IgD-negative memory B cell (primary cell): ENCODE data around the gene UMODL1. TPM values are rescaled to one million over a fixed set of nuclear protein-coding genes. Genes with fewer than 3 reads are reported as not detected.
A peak's percentile ranks its signal among the peaks of the same experiment; 100 is the strongest.

Experiments
- H3K27ac Mint-ChIP-seq, 3 donors: one replicate each; pipeline ENCODE4 v1.8.0; 2020 to 2022; ENCODE audit warnings: mild to moderate bottlenecking in 3 of 3, mixed read lengths in 3 of 3, moderate library complexity in 1 of 3
- H3K27me3 Mint-ChIP-seq: one replicate; pipeline ENCODE4 v1.8.0; 2021; ENCODE audit warnings: mixed read lengths
- H3K36me3 Mint-ChIP-seq: one replicate; pipeline ENCODE4 v1.8.0; 2020; ENCODE audit warnings: mild to moderate bottlenecking, mixed read lengths
- H3K4me1 Mint-ChIP-seq, 3 donors: one replicate each; pipeline ENCODE4 v1.8.0; 2020 to 2022; ENCODE audit warnings: mixed read lengths in 3 of 3, mild to moderate bottlenecking in 1 of 3
- H3K4me3 Mint-ChIP-seq, 4 donors: one replicate each; pipeline ENCODE4 v1.8.0; 2020 to 2022; ENCODE audit warnings: mild to moderate bottlenecking in 4 of 4, mixed read lengths in 4 of 4, moderate library complexity in 3 of 4
- H3K9me3 Mint-ChIP-seq, 3 donors: one replicate each; pipeline ENCODE4 v1.8.0; 2020 to 2021; ENCODE audit warnings: mixed read lengths in 3 of 3, mild to moderate bottlenecking in 1 of 3
- polyA plus RNA-seq: library from polyadenylated mRNA; unstranded; fragments of 300-500 nt; fragmentation: Illumina TruSeq; gene quantifications from one replicate; pipeline ENCODE4 v1.2.3, GENCODE V29; 2021

Gene UMODL1
- polyA plus RNA-seq, 1 donor from 2014 or later: 0.05 TPM

DNA sequence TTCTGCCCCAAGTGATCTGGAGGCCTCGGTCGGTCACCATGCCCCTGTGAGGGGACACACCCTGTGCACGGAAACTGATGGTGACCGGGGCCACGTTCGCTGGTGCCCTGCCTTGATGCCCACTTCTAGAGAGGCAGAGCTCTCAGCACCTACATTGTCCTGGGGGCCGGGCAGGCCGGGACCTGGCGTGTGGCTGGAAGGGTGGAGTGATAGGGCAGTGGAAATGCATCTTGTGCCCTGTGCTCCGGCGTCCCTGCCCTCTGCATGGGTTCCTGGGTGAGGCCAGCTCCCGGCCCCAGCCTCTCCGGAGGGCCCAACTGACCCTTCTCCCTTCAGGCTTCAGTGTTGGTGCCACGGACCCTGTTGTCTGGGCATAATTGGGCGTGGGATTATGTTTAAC lies 11.0 kb upstream of the UMODL1 start:
- H3K4me1 Mint-ChIP-seq: peaks cover 41 to 64% (median 56%) of the 10 kb centered on the region in 3 donors
- H3K9me3 Mint-ChIP-seq: peaks cover 0 to 4% (median 0%) of the 10 kb centered on the region in 3 donors
- H3K4me3 Mint-ChIP-seq: peak overlapping the region in 1 of 4 donors; percentile 91
- H3K27me3 Mint-ChIP-seq: no peaks in the 10 kb centered on the region
- peak overlapping the region in 1 of 3 donors; percentile 92 for H3K27ac Mint-ChIP-seq
- no peaks in the 10 kb centered on the region for H3K36me3 Mint-ChIP-seq

DNA sequence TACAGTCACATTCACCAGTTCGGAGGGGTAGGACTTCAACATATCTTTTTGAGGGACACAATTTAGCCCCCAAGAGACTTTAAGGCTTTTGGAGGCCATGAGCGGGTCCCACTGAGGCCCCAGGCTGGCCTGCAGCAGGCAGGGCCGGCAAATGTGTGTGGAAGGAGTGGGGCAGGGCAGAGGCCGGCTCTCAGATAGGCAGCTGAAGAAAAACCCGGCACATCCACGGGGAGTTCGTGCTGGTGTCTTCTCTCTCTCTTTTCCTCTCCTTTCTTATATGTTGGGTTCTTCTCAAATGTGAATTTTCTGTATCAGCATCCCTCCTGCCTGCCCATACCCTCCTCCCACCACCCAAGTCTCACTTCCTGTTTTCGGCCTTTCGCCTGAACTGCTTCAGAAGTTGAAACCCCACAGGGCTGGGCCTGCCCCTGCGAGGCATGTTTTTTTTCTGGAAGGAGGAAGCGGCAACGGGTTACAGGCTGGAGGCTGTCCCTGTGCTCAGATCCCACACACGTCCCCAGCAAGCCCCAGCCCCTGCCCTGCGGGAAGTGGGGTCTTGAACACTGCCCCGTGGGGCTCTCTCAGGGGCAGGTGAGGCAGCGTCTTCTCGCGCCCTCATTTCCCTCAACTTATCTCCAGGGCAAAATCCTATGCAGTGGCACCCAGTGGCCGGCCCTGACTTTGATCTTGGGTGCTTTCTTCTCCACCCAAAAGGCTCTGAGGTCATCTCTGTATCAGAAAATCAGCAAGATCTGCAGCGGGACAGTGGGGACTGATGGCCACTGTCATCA lies 9.7 kb upstream of the UMODL1 start:
- H3K27me3 Mint-ChIP-seq: no peaks in the 10 kb centered on the region
- H3K27ac Mint-ChIP-seq: peak overlapping the region; percentile 92 to 99 (median 97)
- H3K4me3 Mint-ChIP-seq: peak overlapping the region; percentile 89 to 97 (median 94)
- H3K4me1 Mint-ChIP-seq: peaks cover 47 to 68% (median 61%) of the 10 kb centered on the region in 3 donors
- H3K9me3 Mint-ChIP-seq: peaks cover 0 to 4% (median 0%) of the 10 kb centered on the region in 3 donors
- peaks cover 1% of the 10 kb centered on the region for H3K36me3 Mint-ChIP-seq

DNA sequence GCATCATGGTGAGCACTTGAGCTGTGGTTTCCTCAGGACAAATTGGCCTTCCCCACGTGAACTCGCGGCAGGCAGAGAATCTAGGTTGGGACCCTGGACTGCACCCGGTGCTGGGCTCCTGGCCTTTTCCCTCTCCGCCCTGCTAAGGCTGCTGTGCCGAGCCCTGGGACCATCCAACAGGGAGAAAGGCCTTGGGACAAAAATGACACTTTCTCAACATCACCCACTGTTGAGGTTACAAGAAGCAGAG lies 9.2 kb upstream of the UMODL1 start:
- Mint-ChIP-seq H3K27me3 (no peaks in the 10 kb centered on the region), H3K9me3 (peaks cover 0 to 1% (median 0%) of the 10 kb centered on the region in 3 donors), H3K36me3 (peaks cover 2% of the 10 kb centered on the region), H3K27ac (peak overlapping the region; percentile 92 to 99 (median 97)), H3K4me3 (peak overlapping the region; percentile 89 to 97 (median 94)), H3K4me1 (peaks cover 49 to 66% (median 61%) of the 10 kb centered on the region in 3 donors)

DNA sequence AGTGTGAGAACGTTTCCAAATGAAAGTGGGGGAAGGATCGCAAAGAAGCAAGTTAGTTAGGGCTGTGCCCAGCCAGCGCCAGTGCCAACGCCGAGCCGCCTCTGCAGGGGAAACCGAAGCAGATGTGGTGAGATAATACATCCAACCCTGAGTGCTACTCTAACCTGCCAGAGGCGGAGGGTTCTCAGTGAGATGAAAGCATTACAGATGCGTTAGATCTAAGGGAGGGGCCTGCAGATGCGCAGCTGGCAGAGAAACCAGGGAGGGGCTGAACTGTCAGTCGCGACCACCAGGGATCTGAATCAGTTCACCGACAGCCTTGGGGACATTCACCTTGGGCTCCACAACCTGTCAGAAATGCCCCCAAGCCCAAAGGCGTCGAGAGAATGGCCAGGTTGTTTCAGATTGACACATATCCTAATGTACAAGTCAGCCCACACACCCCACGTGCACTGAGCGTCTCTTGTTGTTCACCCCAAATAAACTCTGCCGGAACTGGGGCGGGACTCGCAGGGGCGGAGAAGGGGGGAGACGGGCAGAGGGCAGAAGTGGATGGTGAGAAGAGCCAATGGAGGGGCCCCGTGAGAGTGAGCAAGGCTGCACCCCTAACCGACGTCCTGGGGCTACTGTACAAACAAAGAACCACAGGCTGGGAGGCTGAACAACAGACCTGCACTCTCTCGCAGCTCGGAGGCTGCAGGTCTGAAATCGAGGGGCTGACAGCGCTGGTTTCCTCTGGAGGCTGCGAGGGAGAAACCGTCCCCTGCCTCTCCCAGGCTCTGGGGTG lies 8.7 kb upstream of the UMODL1 start:
- Mint-ChIP-seq H3K4me1 (peaks cover 44 to 61% (median 59%) of the 10 kb centered on the region in 3 donors), H3K27me3 (no peaks in the 10 kb centered on the region), H3K36me3 (peaks cover 2% of the 10 kb centered on the region), H3K27ac (peak overlapping the region; percentile 92 to 99 (median 97)), H3K9me3 (no peaks in the 10 kb centered on the region), H3K4me3 (peak overlapping the region; percentile 89 to 97 (median 94))

DNA sequence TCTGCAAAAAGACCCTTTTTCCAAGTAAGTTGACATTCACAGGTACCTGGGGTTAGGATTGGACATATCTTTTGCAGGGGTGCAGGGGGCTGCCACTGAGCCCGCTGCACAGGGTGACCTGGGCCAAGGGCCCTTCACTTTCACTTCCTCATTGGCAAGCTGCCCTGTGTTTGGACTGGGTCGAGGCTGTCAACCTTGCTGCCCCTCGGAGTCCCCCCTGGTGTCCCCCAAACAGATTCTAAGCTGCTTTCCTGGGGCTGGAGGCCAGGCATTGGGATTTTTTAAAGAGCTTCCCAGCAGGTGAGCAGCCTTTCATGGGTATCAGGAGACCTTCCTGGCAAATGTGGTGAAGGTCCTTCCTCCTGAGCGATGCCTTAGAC lies 7.9 kb upstream of the UMODL1 start:
- Mint-ChIP-seq H3K27ac (peak overlapping the region; percentile 92 to 99 (median 97)), H3K4me1 (peaks cover 38 to 54% (median 54%) of the 10 kb centered on the region in 3 donors), H3K27me3 (no peaks in the 10 kb centered on the region)

DNA sequence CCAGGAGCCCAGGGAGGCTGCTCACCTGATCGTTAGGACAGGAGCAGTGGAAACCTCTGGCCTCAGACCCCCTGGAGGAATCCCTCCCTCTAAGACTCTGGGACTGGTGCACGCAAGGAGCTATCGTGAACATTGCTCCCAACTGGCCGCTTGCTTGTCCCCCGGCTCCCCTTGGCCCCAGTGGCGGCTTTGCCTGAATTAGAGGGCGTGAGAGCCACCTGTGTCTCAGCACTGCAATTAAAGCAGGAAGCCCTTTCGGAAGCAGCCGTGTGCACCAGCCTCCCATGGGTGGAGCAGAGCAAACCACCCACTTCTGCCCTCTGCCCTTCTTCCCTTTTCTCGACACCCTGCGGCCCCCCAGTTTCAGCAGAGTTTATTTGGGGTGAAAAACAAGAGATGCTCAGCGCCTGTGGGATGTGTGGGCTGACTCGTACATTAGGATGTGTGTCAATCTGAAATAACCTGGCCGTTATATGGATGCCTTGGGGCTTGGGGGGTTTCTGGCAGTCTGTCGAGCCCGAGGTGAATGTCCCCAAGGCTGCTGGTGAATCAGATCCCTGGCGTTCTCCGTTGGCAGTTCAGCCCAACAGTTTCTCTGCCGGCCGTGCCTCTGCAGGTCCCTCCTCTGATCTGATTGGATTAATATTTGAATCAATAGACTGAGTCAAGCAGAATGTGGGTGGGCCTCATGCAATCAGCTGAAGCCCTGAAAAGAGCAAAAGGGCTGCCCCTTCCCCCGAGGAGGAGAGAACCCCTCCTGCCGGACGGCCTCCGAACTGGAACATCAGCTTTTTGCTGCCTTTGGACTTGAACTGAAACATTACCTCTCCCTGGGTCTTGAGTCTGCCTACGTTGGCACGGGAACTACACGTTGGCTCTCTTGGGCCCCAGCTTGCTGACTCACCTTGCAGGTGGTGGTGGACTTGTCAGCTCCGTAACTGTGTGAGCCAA lies 7.3 kb upstream of the UMODL1 start:
- Mint-ChIP-seq H3K27me3 (no peaks in the 10 kb centered on the region), H3K27ac (peak overlapping the region; percentile 92 to 99 (median 97)), H3K4me3 (peak overlapping the region; percentile 89 to 97 (median 94)), H3K36me3 (peaks cover 2% of the 10 kb centered on the region), H3K9me3 (no peaks in the 10 kb centered on the region), H3K4me1 (peaks cover 38 to 51% (median 51%) of the 10 kb centered on the region in 3 donors)

More for the DNA sequence above, 7.9 kb upstream of the UMODL1 start:
- peaks cover 2% of the 10 kb centered on the region for H3K36me3 Mint-ChIP-seq
- no peaks in the 10 kb centered on the region for H3K9me3 Mint-ChIP-seq
- peak overlapping the region; percentile 89 to 97 (median 94) for H3K4me3 Mint-ChIP-seq

DNA sequence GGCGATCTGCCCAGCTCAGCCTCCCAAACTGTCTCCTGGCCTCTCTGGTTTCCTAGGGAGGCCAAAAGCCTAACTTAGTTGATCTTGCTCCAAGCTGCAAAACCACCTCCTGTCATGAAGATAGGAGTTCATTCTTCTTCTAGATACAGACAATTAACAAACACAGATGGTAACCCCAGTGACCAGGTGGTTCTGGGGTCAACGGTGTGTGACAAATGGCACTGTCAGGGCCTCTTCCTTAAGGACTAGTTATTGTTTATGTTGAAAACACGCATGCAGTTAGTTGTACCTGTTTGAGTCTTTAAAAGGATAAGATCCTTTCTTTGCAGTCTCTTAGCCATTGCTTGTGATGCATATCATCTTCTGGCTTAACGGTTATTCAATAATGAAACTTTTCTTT lies 4.6 kb upstream of the UMODL1 start:
- Mint-ChIP-seq H3K4me1 (peaks cover 29 to 44% (median 41%) of the 10 kb centered on the region in 3 donors), H3K27me3 (peaks cover 2% of the 10 kb centered on the region), H3K9me3 (no peaks in the 10 kb centered on the region), H3K4me3 (peak overlapping the region; percentile 32 to 90 (median 84)), H3K27ac (peak overlapping the region; percentile 61 to 95 (median 87)), H3K36me3 (peaks cover 2% of the 10 kb centered on the region)

DNA sequence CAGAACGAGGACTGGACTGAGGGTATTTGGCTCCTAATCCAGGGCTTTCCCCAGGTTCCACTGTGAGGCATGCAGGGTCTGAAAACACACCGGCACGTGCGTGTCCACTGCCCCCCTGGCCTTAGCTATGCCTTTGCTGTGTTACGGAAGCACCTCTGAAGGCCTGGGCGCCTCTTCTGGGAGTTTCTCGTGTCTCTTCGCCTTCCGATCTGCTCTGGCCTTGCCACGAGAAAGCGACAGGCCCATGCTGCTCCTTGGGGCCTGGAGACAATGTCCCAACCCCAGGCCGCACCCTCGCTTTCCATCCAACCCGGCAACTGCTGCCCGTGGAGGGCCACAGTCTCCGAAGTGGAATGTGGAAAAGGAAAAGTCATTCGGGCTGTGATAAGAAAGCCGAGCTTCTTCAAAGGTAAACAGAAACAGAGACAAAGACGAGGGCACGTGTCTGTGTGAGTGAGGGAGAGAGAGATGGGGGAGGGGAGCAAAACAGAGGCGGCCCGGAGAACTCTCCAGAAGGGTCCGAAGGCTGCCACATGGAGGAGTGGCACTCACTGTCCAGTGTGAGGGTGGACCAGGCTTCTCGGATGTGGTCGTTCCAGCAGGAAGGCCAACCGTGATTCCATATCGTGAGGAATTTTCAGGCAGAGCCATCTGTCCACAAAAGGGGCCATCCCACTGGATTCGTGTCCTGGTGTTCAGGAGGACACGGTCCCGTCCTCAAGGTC lies 3.4 kb upstream of the UMODL1 start:
- Mint-ChIP-seq H3K27me3 (peaks cover 2% of the 10 kb centered on the region), H3K4me3 (no peak overlapping the region), H3K4me1 (peaks cover 21 to 33% (median 31%) of the 10 kb centered on the region in 3 donors)

DNA sequence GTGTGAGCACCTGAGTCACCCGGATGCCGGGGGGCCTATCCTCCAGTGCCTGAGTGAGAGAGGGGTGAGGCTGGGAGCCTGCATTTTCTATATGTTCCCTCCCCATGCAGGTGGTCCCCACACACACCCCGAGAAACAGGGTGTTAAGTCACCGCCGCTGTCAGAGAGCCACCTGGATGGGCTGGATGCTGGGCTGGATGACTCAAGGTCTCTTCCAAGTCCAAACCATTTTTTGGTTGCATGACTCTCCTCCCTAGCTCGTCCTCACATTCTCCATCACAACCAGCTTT lies 2.9 kb upstream of the UMODL1 start:
- Mint-ChIP-seq H3K4me3 (peak overlapping the region in 1 of 4 donors; percentile 30), H3K36me3 (peaks cover 2% of the 10 kb centered on the region), H3K9me3 (no peaks in the 10 kb centered on the region), H3K4me1 (peaks cover 25 to 33% (median 32%) of the 10 kb centered on the region in 3 donors), H3K27ac (no peak overlapping the region), H3K27me3 (peaks cover 2% of the 10 kb centered on the region)

More for the DNA sequence above, 3.4 kb upstream of the UMODL1 start:
- H3K27ac Mint-ChIP-seq: no peak overlapping the region
- no peaks in the 10 kb centered on the region for H3K9me3 Mint-ChIP-seq
- H3K36me3 Mint-ChIP-seq: peaks cover 2% of the 10 kb centered on the region

DNA sequence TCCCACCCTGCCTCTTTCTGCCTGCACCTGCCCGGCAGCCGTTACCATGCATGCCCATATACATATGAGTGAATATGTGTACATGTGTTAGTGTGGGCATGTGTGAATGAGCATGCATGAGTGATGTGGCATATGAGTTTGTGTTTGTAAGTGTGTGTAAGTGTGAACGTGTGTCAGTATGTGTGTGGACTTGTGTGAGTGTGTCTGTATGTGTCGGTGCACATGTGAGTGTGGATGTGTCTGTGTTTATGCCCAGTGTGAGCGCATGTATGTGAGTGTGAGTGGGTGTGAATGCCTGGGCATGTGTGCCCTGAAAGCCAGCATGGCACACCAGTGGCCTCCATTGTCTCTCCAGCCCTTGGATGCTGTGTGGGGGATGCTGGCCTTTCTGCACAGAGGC lies 2.5 kb upstream of the UMODL1 start:
- peaks cover 2% of the 10 kb centered on the region for H3K27me3 Mint-ChIP-seq
- H3K4me1 Mint-ChIP-seq: peaks cover 27 to 36% (median 34%) of the 10 kb centered on the region in 3 donors
- no peak overlapping the region for H3K27ac Mint-ChIP-seq
- H3K9me3 Mint-ChIP-seq: no peaks in the 10 kb centered on the region
- peak overlapping the region in 1 of 4 donors; percentile 30 for H3K4me3 Mint-ChIP-seq
- peaks cover 2% of the 10 kb centered on the region for H3K36me3 Mint-ChIP-seq

DNA sequence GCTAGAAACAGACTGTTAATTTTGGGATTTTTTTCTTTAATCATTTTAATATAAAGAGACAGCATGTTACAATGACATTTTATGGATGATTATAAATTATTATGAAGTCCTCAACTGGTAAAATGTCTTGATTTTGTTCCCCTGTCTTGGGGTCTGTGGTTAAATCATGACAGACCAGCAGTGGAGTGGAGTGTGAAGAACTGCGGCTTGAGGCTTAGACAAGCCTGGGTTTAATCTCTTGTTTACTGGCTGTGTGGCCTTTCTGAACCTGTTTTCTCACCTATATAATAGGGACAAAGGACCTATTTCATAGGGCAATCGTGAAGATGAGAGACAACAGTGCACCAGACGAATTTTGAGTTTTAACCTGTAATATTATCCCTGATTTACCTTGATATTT lies 1.8 kb upstream of the UMODL1 start:
- H3K4me1 Mint-ChIP-seq: peaks cover 22 to 31% (median 31%) of the 10 kb centered on the region in 3 donors
- peaks cover 2% of the 10 kb centered on the region for H3K36me3 Mint-ChIP-seq
- no peaks in the 10 kb centered on the region for H3K9me3 Mint-ChIP-seq
- no peak overlapping the region for H3K27ac Mint-ChIP-seq
- peaks cover 2% of the 10 kb centered on the region for H3K27me3 Mint-ChIP-seq
- no peak overlapping the region for H3K4me3 Mint-ChIP-seq

DNA sequence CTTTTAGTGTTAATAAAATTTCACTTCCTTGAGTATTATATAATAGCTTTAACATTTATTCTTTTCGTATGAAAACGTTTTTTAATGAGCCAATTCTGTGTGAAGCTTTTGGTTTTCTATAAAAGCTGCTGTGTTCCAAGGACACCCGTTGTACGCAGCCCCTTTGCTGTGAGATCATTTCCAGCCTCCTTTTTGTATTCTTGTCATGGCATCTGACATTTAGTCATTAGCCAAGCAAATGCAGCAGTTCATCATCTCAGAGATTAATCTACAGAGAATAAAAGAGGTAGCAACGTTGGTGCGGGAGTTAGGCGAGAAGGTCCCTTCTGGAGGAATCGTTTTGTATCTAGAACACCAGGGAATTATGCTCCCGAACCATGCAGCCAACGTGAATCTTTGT lies 1.3 kb upstream of the UMODL1 start:
- no peak overlapping the region for H3K4me3 Mint-ChIP-seq
- H3K9me3 Mint-ChIP-seq: no peaks in the 10 kb centered on the region
- H3K36me3 Mint-ChIP-seq: peaks cover 2% of the 10 kb centered on the region
- H3K27me3 Mint-ChIP-seq: peaks cover 2% of the 10 kb centered on the region
- H3K27ac Mint-ChIP-seq: no peak overlapping the region
- peaks cover 21 to 27% (median 26%) of the 10 kb centered on the region in 3 donors for H3K4me1 Mint-ChIP-seq

DNA sequence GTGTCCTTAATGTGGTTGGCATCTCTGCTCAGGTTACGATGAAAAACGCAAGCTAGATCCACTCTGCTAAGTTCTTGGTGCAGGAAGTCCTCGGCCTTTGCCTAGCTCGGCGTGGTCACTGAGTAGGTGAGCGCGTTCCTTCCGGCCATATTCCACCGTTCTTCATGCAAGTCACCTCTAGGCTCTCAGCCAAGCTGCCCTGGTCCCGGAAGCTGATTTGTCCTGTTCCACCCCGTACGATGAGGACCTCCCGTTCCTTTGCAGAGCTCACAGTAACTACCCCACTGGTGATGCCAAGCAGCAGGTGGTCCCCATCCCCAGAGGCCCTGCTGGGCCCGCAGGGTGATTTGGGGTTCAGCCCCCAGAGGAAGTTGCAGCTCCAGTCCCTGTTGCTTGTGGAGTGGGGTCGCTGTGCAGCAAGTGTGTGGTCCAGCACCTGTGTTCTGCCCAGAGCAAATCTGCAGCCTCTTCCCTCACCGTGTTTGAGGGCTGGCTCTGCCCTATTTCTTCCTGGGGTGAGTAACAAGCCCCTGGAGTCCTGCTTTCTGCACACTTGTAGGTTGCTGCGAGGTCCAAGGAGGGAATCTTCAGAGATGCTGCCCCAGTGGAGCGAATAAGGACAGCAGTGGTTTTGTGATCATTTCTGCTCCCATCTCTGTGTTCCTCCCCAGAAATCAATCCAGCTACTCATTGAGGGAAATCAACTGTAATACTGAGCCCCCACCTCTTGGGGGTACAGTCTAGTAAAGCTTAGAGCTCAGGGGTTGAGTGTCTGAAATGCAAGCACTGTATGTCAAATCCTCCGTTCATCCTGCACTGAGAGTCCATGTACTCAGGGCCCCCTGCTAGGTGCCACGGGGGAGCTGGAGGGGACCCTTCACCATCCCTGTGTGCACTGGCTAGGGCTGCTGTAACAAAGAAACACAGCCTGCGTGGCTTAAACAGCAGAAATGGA lies 2.3 kb downstream of the UMODL1 start:
- Mint-ChIP-seq H3K4me3 (peak overlapping the region in 2 of 4 donors; percentile 41 to 43), H3K27me3 (peaks cover 2% of the 10 kb centered on the region), H3K27ac (no peak overlapping the region), H3K9me3 (no peaks in the 10 kb centered on the region), H3K36me3 (no peaks in the 10 kb centered on the region), H3K4me1 (peaks cover 12 to 17% (median 13%) of the 10 kb centered on the region in 3 donors)
